Type B pancreatic cell (in vitro differentiated cells): Measurements from ENCODE around the gene NDUFB2. TPM values are rescaled to one million over a fixed set of nuclear protein-coding genes. Genes with fewer than 3 reads are reported as not detected.
"Not testable (repeated sequence)": the region's sequence is repeated elsewhere in the genome, so short reads cannot be mapped to it uniquely, and the experiment has no call there.

ENCODE experiments used
- DNase-seq: peaks from one replicate; pipeline ENCODE4 v3.0.0; 2021; ENCODE audit warnings: mixed read lengths; ENCODE audit not compliant: unreplicated experiment; ENCODE audit errors: extremely low spot score
- H3K27ac Mint-ChIP-seq: 2 replicates; pipeline ENCODE4 v1.8.0; 2021; ENCODE audit warnings: mild to moderate bottlenecking, mixed read lengths
- H3K27me3 Mint-ChIP-seq: 2 replicates; pipeline ENCODE4 v1.8.0; 2021; ENCODE audit warnings: mixed read lengths
- H3K36me3 Mint-ChIP-seq: 2 replicates; pipeline ENCODE4 v1.8.0; 2021; ENCODE audit warnings: mixed read lengths
- H3K4me1 Mint-ChIP-seq: one replicate; pipeline ENCODE4 v1.8.0; 2021; ENCODE audit warnings: mixed read lengths; ENCODE audit not compliant: unreplicated experiment
- H3K4me3 Mint-ChIP-seq: 2 replicates; pipeline ENCODE4 v1.8.0; 2021; ENCODE audit warnings: mild to moderate bottlenecking, mixed read lengths
- H3K9me3 Mint-ChIP-seq: 2 replicates; pipeline ENCODE4 v1.8.0; 2021; ENCODE audit warnings: mixed read lengths
- CTCF ChIP-seq: fragments of 200-600 bp; sonication (generic); conservative IDR thresholded peaks from 2 replicates; pipeline ENCODE4 v1.5.0; 2021; ENCODE audit warnings: antibody characterized with exemption, mild to moderate bottlenecking
- total RNA-seq: library from RNA; stranded (reverse); gene quantifications from 2 replicates; pipeline ENCODE4 v1.2.1, GENCODE V29; 2021; ENCODE audit warnings: low replicate concordance

The NDUFB2 gene
- total RNA-seq, 1 donor from 2014 or later, result 179 TPM

GRCh38 chr7:140726281-140726680 lies 29.8 kb downstream of the NDUFB2 start:
- no peak overlapping the region for H3K4me3 Mint-ChIP-seq
- no peak overlapping the region for H3K27ac Mint-ChIP-seq
- TF ChIP-seq CTCF, result peak; percentile 61
- DNase-seq, result no peak
- peaks cover 5% of the 10 kb centered on the region for H3K4me1 Mint-ChIP-seq
- peaks cover 4% of the 10 kb centered on the region for H3K36me3 Mint-ChIP-seq
- no peaks in the 10 kb centered on the region for H3K9me3 Mint-ChIP-seq
- no peaks in the 10 kb centered on the region for H3K27me3 Mint-ChIP-seq

GRCh38 chr7:140732416-140732815 lies 35.9 kb downstream of the NDUFB2 start:
- Mint-ChIP-seq H3K4me1 (peaks cover 5% of the 10 kb centered on the region), H3K27me3 (no peaks in the 10 kb centered on the region), H3K36me3 (peaks cover 17% of the 10 kb centered on the region), H3K4me3 (no peak overlapping the region), H3K27ac (no peak overlapping the region), H3K9me3 (no peaks in the 10 kb centered on the region)
- no peak for TF ChIP-seq CTCF
- DNase-seq, result no peak

- no peaks in the 10 kb centered on the region for H3K9me3 Mint-ChIP-seq
- H3K27me3 Mint-ChIP-seq, result no peaks in the 10 kb centered on the region
- H3K27ac Mint-ChIP-seq, result no peak overlapping the region
- no peak for TF ChIP-seq CTCF
- H3K4me1 Mint-ChIP-seq, result no peaks in the 10 kb centered on the region
- H3K4me3 Mint-ChIP-seq, result no peak overlapping the region
- DNase-seq, result no peak
- peaks cover 17% of the 10 kb centered on the region for H3K36me3 Mint-ChIP-seq
Observed at GRCh38 chr7:140734096-140734495, 37.6 kb downstream of the NDUFB2 start.

- no peak for TF ChIP-seq CTCF
- no peaks in the 10 kb centered on the region for H3K9me3 Mint-ChIP-seq
- H3K36me3 Mint-ChIP-seq, result peaks cover 20% of the 10 kb centered on the region
- H3K4me3 Mint-ChIP-seq, result no peak overlapping the region
- H3K27me3 Mint-ChIP-seq, result no peaks in the 10 kb centered on the region
- H3K4me1 Mint-ChIP-seq, result no peaks in the 10 kb centered on the region
- no peak for DNase-seq
- no peak overlapping the region for H3K27ac Mint-ChIP-seq
Observed at GRCh38 chr7:140734729-140735128, 38.2 kb downstream of the NDUFB2 start.

GRCh38 chr7:140738280-140738679 lies 41.8 kb downstream of the NDUFB2 start:
- H3K4me1 Mint-ChIP-seq, result no peaks in the 10 kb centered on the region
- no peak overlapping the region for H3K27ac Mint-ChIP-seq
- no peaks in the 10 kb centered on the region for H3K9me3 Mint-ChIP-seq
- no peak for DNase-seq
- TF ChIP-seq CTCF, result no peak
- no peak overlapping the region for H3K4me3 Mint-ChIP-seq
- H3K36me3 Mint-ChIP-seq, result peaks cover 23% of the 10 kb centered on the region
- H3K27me3 Mint-ChIP-seq, result no peaks in the 10 kb centered on the region

- not testable (repeated sequence) for H3K9me3 Mint-ChIP-seq, H3K4me1 Mint-ChIP-seq
- peaks cover 18% of the 10 kb centered on the region for H3K36me3 Mint-ChIP-seq
Observed at GRCh38 chr7:140743255-140743654, 46.7 kb downstream of the NDUFB2 start.

More at GRCh38 chr7:140743255-140743654, 46.7 kb downstream of the NDUFB2 start:
- H3K27ac Mint-ChIP-seq, H3K27me3 Mint-ChIP-seq, DNase-seq, H3K4me3 Mint-ChIP-seq: not testable (repeated sequence)
